Stomach (tissue), 4 donors: Measurements from ENCODE around the gene GALNT8.

Experiments used
- CTCF ChIP-seq, 7 experiments: fragments of 450-650 bp in 4 of 7; fragments of 200-600 bp in 3 of 7; sonication (generic) in 3 of 7; IDR thresholded peaks; one replicate each; pipeline ENCODE4 v1.5.1; 2016 to 2019; ENCODE audit warnings: antibody characterized with exemption in 7 of 7, control low read depth in 2 of 7, mild to moderate bottlenecking in 1 of 7
- EP300 ChIP-seq: sonication (generic); formaldehyde crosslinking; IDR thresholded peaks from one replicate; pipeline ENCODE4 v1.6.1; 2017; ENCODE audit warnings: antibody characterized with exemption
- POLR2A ChIP-seq, 4 donors: fragments of 450-650 bp; IDR thresholded peaks; one replicate each; pipeline ENCODE4 v1.6.1; 2016; ENCODE audit warnings: antibody characterized with exemption in 4 of 4, control low read depth in 2 of 4, mild to moderate bottlenecking in 1 of 4, moderate library complexity in 1 of 4
- POLR2AphosphoS5 ChIP-seq, 3 donors: sonication (generic); formaldehyde crosslinking; IDR thresholded peaks; one replicate each; pipeline ENCODE4 v1.6.1; 2016; ENCODE audit warnings: antibody characterized with exemption in 3 of 3

GRCh38 chr12:4723226-4723625 is 3.0 kb downstream of the GALNT8 start:
- no peak for TF ChIP-seq CTCF (IDR thresholded peaks at IDR 0.05)
- TF ChIP-seq POLR2A (IDR thresholded peaks at IDR 0.05), result no peak
- TF ChIP-seq POLR2AphosphoS5 (IDR thresholded peaks at IDR 0.05), result no peak
- no peak for TF ChIP-seq EP300
